ENCODE measurements around the gene TCEAL4. TPM values are rescaled to one million over a fixed set of nuclear protein-coding genes. Genes with fewer than 3 reads are reported as not detected.

The TCEAL4 gene
- polyA plus RNA-seq, 1 donor (not counting 4 experiments of a cell fraction or from before 2014, with no cell fraction given): 73.1 TPM

DNA sequence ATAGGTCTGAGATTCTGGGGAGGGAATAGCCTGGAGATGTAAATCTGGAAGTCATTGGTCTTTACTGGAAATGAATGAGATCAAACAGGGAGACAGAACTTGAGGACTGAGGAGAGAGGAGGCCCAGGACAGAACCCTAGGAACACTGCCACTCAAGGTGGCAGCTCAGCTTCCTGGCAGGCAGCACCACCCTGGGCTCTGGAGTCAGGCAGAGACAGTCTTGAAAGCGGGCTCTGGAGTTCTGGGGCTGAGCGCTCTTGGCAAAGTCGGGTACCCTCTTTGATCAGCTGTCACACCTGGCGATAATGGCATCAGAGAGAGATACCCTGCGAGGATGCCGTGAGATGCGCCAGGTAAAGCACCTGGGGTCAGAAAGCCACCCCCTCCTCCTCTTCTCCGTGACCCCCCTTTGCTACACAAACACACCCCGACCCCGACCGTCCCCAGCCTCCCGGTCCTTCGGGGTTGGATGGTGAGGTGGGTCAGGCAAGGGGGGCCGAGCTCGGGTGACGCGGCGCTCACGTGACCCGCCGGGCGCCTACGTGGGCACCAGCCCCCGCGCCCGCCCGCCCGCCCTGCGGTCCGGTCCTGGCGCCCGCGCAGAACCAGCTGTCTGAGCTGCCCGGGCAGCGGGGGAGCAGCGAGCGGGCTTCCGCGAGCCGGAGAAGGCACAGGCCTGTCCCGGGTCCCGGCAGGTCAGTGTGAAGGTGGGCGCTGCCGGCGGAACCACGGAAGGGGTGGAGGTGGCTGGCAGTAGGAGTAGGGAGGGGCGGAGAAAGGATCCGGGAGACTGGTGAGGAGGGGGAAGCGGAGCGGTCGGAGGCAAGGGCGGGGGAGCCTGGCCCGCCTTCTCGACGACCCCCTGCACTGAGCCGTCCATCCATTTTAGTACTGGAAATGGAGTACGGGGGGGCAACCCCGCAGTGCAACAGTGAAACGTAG lies 22.3 kb downstream of the TCEAL4 start, which contains the start of gene TCEAL3:
TSS of gene TCEAL3 (plus strand) at position 600 of the 942 bp plus-strand sequence. CDS start 1,102 bp downstream, outside the sequence.
- dilution Hi-C loops (cut with MboI; ENCODE audit: extremely low pct_ligation_motif_present, low sequenced_read_pairs): no loop called here
- TF ChIP-seq, protein P1, sequence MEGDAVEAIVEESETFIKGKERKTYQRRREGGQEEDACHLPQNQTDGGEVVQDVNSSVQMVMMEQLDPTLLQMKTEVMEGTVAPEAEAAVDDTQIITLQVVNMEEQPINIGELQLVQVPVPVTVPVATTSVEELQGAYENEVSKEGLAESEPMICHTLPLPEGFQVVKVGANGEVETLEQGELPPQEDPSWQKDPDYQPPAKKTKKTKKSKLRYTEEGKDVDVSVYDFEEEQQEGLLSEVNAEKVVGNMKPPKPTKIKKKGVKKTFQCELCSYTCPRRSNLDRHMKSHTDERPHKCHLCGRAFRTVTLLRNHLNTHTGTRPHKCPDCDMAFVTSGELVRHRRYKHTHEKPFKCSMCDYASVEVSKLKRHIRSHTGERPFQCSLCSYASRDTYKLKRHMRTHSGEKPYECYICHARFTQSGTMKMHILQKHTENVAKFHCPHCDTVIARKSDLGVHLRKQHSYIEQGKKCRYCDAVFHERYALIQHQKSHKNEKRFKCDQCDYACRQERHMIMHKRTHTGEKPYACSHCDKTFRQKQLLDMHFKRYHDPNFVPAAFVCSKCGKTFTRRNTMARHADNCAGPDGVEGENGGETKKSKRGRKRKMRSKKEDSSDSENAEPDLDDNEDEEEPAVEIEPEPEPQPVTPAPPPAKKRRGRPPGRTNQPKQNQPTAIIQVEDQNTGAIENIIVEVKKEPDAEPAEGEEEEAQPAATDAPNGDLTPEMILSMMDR (optimal IDR thresholded peaks at IDR 0.05 in 1 of 3, IDR thresholded peaks at IDR 0.05 in 1 of 3, conservative IDR thresholded peaks at IDR 0.05 in 1 of 3; ENCODE audit: extremely low read depth in 1 of 3, insufficient read depth in 2 of 3, low read length in 3 of 3): no peak
- TF ChIP-seq EZH2 (IDR thresholded peaks at IDR 0.05; ENCODE audit: low read length): no peak

DNA sequence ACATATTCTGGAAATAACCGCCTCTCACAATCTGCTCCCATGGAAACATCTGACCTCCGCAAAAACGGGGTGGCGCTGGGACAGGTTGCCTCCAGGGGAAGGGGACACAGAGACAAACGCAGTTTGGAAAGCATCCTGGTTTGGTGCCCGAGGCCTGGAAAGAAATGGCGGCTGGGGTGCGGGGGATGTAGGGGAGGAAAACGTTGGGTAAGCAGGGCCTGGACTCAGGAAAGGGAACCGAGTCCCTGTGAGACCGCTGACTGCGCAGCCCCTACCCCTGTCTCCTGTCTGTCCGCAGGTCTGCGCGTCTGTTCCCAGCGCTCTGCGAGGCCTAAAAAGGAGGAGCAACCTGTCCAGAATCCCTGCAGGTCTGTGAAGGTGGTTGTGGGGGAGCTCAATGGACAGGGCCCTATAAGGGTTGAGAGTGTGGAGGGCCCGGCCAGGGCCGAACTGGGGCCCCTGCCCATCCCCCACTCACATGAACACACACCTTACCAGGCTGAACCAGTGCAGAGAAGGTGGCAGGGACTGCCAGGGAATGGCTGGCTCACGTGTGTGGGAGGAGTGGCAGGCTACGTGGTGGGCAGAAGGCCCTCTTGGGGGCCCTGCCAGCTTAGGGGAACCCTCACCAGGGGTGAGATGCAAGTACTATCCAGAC lies 23.1 kb downstream of the TCEAL4 start:
- Histone ChIP-seq H3K9me1 (ENCODE audit: control insufficient read depth, extremely low read depth, insufficient read depth, low read length) (no peaks in the 10 kb centered on the region), H3K9ac (ENCODE audit: control insufficient read depth, extremely low read depth, insufficient read depth, low read length) (peak overlapping the region; percentile 83), H3K27ac (ENCODE audit: control insufficient read depth, insufficient read depth, low read length) (peak overlapping the region; percentile 67), H2AFZ (ENCODE audit: control insufficient read depth, low read length) (peak overlapping the region; percentile 26), H3K36me3 (ENCODE audit: control insufficient read depth in 2 of 2, extremely low read depth in 1 of 2, insufficient read depth in 2 of 2, low read length in 2 of 2) (no peaks in the 10 kb centered on the region), H3K4me1 (ENCODE audit: control insufficient read depth, extremely low read depth, insufficient read depth, low read length) (no peaks in the 10 kb centered on the region), H4K20me1 (ENCODE audit: control insufficient read depth, extremely low read depth, insufficient read depth, low read length) (no peaks in the 10 kb centered on the region), H3K4me3 (ENCODE audit: control insufficient read depth in 2 of 3, extremely low read depth in 1 of 3, insufficient read depth in 2 of 3, low read depth in 1 of 3, low read length in 3 of 3) (peak overlapping the region; percentile 57 to 69 (median 65)), H3K27me3 (ENCODE audit: control insufficient read depth, extremely low read depth, insufficient read depth, low read length) (peaks cover 3% of the 10 kb centered on the region), H3K9me3 (ENCODE audit: control insufficient read depth, low read depth, low read length) (no peaks in the 10 kb centered on the region), H3K4me2 (ENCODE audit: control insufficient read depth, extremely low read depth, insufficient read depth, low read depth, low read length) (peak overlapping the region; percentile 73), H3K79me2 (ENCODE audit: control insufficient read depth, insufficient read depth, low read length) (peaks cover 2% of the 10 kb centered on the region)
- FAIRE-seq: no peak
- TF ChIP-seq, protein P1 (optimal IDR thresholded peaks at IDR 0.05 in 1 of 3, IDR thresholded peaks at IDR 0.05 in 1 of 3, conservative IDR thresholded peaks at IDR 0.05 in 1 of 3; ENCODE audit: extremely low read depth in 1 of 3, insufficient read depth in 2 of 3, low read length in 3 of 3): no peak
- no peak for TF ChIP-seq EZH2 (IDR thresholded peaks at IDR 0.05; ENCODE audit: low read length)
- dilution Hi-C loops (cut with MboI; ENCODE audit: extremely low pct_ligation_motif_present, low sequenced_read_pairs): no loop called here
- DNase-seq (ENCODE audit: low read depth, low spot score): no peak

More for the DNA sequence above, 22.3 kb downstream of the TCEAL4 start, which contains the start of gene TCEAL3:
- Histone ChIP-seq H2AFZ (ENCODE audit: control insufficient read depth, low read length) (peak within 1 kb of the TSS; percentile 77), H3K27me3 (ENCODE audit: control insufficient read depth, extremely low read depth, insufficient read depth, low read length) (peaks cover 3% of the 10 kb centered on the region), H3K79me2 (ENCODE audit: control insufficient read depth, insufficient read depth, low read length) (peaks cover 2% of the 10 kb centered on the region), H3K4me3 (ENCODE audit: control insufficient read depth in 2 of 3, extremely low read depth in 1 of 3, insufficient read depth in 2 of 3, low read depth in 1 of 3, low read length in 3 of 3) (peak within 1 kb of the TSS; percentile 57 to 69 (median 65)), H3K4me2 (ENCODE audit: control insufficient read depth, extremely low read depth, insufficient read depth, low read depth, low read length) (peak within 1 kb of the TSS; percentile 73), H3K9me1 (ENCODE audit: control insufficient read depth, extremely low read depth, insufficient read depth, low read length) (no peaks in the 10 kb centered on the region), H3K9me3 (ENCODE audit: control insufficient read depth, low read depth, low read length) (no peaks in the 10 kb centered on the region), H3K27ac (ENCODE audit: control insufficient read depth, insufficient read depth, low read length) (peak within 1 kb of the TSS; percentile 67), H3K9ac (ENCODE audit: control insufficient read depth, extremely low read depth, insufficient read depth, low read length) (peak within 1 kb of the TSS; percentile 83), H3K4me1 (ENCODE audit: control insufficient read depth, extremely low read depth, insufficient read depth, low read length) (no peaks in the 10 kb centered on the region), H3K36me3 (ENCODE audit: control insufficient read depth in 2 of 2, extremely low read depth in 1 of 2, insufficient read depth in 2 of 2, low read length in 2 of 2) (no peaks in the 10 kb centered on the region), H4K20me1 (ENCODE audit: control insufficient read depth, extremely low read depth, insufficient read depth, low read length) (no peaks in the 10 kb centered on the region)
- FAIRE-seq (no peak), DNase-seq (ENCODE audit: low read depth, low spot score) (no peak)

Measured in keratinocyte (primary cell).